Testis (tissue), 3 donors: Measurements from ENCODE around the gene ADPRHL1. TPM values are rescaled to one million over a fixed set of nuclear protein-coding genes. Genes with fewer than 3 reads are reported as not detected.

Source experiments
- DNase-seq: peaks from one replicate; pipeline ENCODE4 v3.0.0-alpha.2; 2019
- H3K27ac ChIP-seq, 2 donors: fragments of 200-600 bp; sonication (generic); one replicate each; pipeline ENCODE4 v1.5.1; 2019
- H3K27me3 ChIP-seq: fragments of 200-600 bp; sonication (generic); one replicate; pipeline ENCODE4 v1.5.1; 2019
- H3K36me3 ChIP-seq: fragments of 200-600 bp; sonication (generic); one replicate; pipeline ENCODE4 v1.5.1; 2017; ENCODE audit warnings: low read depth; ENCODE audit errors: missing control alignments
- H3K4me1 ChIP-seq: fragments of 200-600 bp; sonication (generic); one replicate; pipeline ENCODE4 v1.5.1; 2019
- H3K4me3 ChIP-seq, 2 donors: fragments of 200-600 bp; sonication (generic); one replicate each; pipeline ENCODE4 v1.5.1; 2017 to 2019
- H3K9me3 ChIP-seq: fragments of 200-600 bp; sonication (generic); one replicate; pipeline ENCODE4 v1.5.1; 2017
- CTCF ChIP-seq, 3 experiments: fragments of 450-650 bp in 2 of 3; fragments of 200-600 bp in 1 of 3; sonication (generic) in 1 of 3; IDR thresholded peaks; one replicate each; pipeline ENCODE4 v1.5.1; 2016 to 2019; ENCODE audit warnings: antibody characterized with exemption in 3 of 3, mild to moderate bottlenecking in 2 of 3, moderate library complexity in 1 of 3
- POLR2A ChIP-seq: fragments of 450-650 bp; IDR thresholded peaks from one replicate; pipeline ENCODE4 v1.6.1; 2017; ENCODE audit warnings: antibody characterized with exemption, mild to moderate bottlenecking, moderate library complexity
- WGBS, 2 donors: methylation state at CpG; one replicate each; pipeline ENCODE4 v1.1.5; 2018; 5-methylcytosine and 5-hydroxymethylcytosine counted together
- intact Hi-C: fragments of 100-400 bp; cut with DNase I; formaldehyde crosslinking; loops from one replicate; pipeline ENCODE4 v1.15.1; 2023; ENCODE audit warnings: low total_unique reads
- polyA plus RNA-seq: library from polyadenylated mRNA; stranded (reverse); fragments of 350-450 nt; fragmentation: Illumina TruSeq; extraction: RNeasy Lipid Tissue Mini Kit (QIAGEN cat#74804); gene quantifications from one replicate; pipeline ENCODE4 v1.2.3, GENCODE V29; 2014; ENCODE audit warnings: low read depth, low replicate concordance; ENCODE audit not compliant: insufficient read depth
- total RNA-seq, 2 donors: library from RNA; depleted of rRNA; stranded (reverse); fragments of >200 nt; gene quantifications; one replicate each; pipeline ENCODE4 v1.2.3, GENCODE V29; 2016

Gene ADPRHL1
- total and polyA plus RNA-seq, 3 donors from 2014 or later, result 6.2 to 9.3 (median 6.6) TPM

- no peaks in the 10 kb centered on the region for H3K36me3 ChIP-seq
- intact Hi-C loops, result no loop called here
These were observed 46.2 kb downstream of the ADPRHL1 start for GRCh38 chr13:113407103-113407530.

GRCh38 chr13:113406321-113407102 lies 46.8 kb downstream of the ADPRHL1 start:
- Histone ChIP-seq H3K27me3 (no peaks in the 10 kb centered on the region), H3K36me3 (no peaks in the 10 kb centered on the region), H3K27ac (no peak overlapping the region), H3K4me3 (no peak overlapping the region), H3K4me1 (no peaks in the 10 kb centered on the region), H3K9me3 (no peaks in the 10 kb centered on the region)
- whole genome bisulfite sequencing, 2 donors, result 84 to 86% methylated on average over 20 to 23 of the region's 28 CpGs
- DNase-seq, result no peak
- intact Hi-C loops, result no loop called here
- no peak for TF ChIP-seq CTCF (IDR thresholded peaks at IDR 0.05)
- TF ChIP-seq POLR2A, result no peak

More at GRCh38 chr13:113407103-113407530, 46.2 kb downstream of the ADPRHL1 start:
- Histone ChIP-seq H3K9me3 (no peaks in the 10 kb centered on the region), H3K27ac (no peak overlapping the region), H3K4me3 (no peak overlapping the region), H3K4me1 (no peaks in the 10 kb centered on the region), H3K27me3 (no peaks in the 10 kb centered on the region)
- 90 to 95% methylated on average over 7 to 21 of the region's 21 CpGs for WGBS, 2 donors
- no peak for DNase-seq
- TF ChIP-seq CTCF (IDR thresholded peaks at IDR 0.05), result no peak
- no peak for TF ChIP-seq POLR2A

GRCh38 chr13:113405481-113406300 lies 47.6 kb downstream of the ADPRHL1 start:
- intact Hi-C loops, result no loop called here
- Histone ChIP-seq H3K27ac (no peak overlapping the region), H3K4me1 (no peaks in the 10 kb centered on the region), H3K27me3 (no peaks in the 10 kb centered on the region), H3K36me3 (no peaks in the 10 kb centered on the region), H3K9me3 (no peaks in the 10 kb centered on the region), H3K4me3 (no peak overlapping the region)
- DNase-seq, result no peak
- TF ChIP-seq POLR2A, result no peak
- no peak for TF ChIP-seq CTCF (IDR thresholded peaks at IDR 0.05)
- 86 to 96% methylated on average over 19 to 36 of the region's 38 CpGs for WGBS, 2 donors

GRCh38 chr13:113404723-113405471 lies 48.4 kb downstream of the ADPRHL1 start:
- Histone ChIP-seq H3K4me3 (no peak overlapping the region), H3K9me3 (no peaks in the 10 kb centered on the region), H3K27me3 (no peaks in the 10 kb centered on the region), H3K36me3 (no peaks in the 10 kb centered on the region), H3K4me1 (no peaks in the 10 kb centered on the region), H3K27ac (no peak overlapping the region)
- intact Hi-C loops, result no loop called here
- no peak for DNase-seq
- TF ChIP-seq CTCF (IDR thresholded peaks at IDR 0.05), result no peak
- 83 to 89% methylated on average over 18 to 33 of the region's 34 CpGs for WGBS, 2 donors
